CD14-positive monocyte (primary cell): ENCODE results near the gene UVRAG. TPM values are rescaled to one million over a fixed set of nuclear protein-coding genes. Genes with fewer than 3 reads are reported as not detected.

ENCODE experiments used
- DNase-seq, 3 donors: peaks; one replicate each; pipeline ENCODE4 v3.0.0-alpha.2; 2011 to 2022
- H2AFZ ChIP-seq: 2 replicates; pipeline ENCODE4 v1.6.0; 2012; ENCODE audit warnings: mild to moderate bottlenecking, low read depth, low read length, inconsistent platforms; ENCODE audit not compliant: insufficient read depth, poor library complexity, severe bottlenecking
- H3K27ac ChIP-seq, 2 donors: 1 replicate in 1 of 2; 2 replicates in 1 of 2; pipeline ENCODE4 v1.5.1; 2012 to 2013; ENCODE audit warnings: low read length in 2 of 2, control low read depth in 1 of 2, inconsistent platforms in 1 of 2, low read depth in 1 of 2, mild to moderate bottlenecking in 1 of 2
- H3K27me3 ChIP-seq, 2 donors: one replicate each; pipeline versions ENCODE4 v1.6.0 to v1.6.1; 2011 to 2013; ENCODE audit warnings: low read length in 2 of 2; ENCODE audit not compliant: control insufficient read depth in 2 of 2, insufficient read depth in 2 of 2
- H3K36me3 ChIP-seq, 2 donors: replicated peaks in 1 of 2; 1 replicate in 1 of 2; 2 replicates in 1 of 2; pipeline versions ENCODE4 v1.5.1 to v1.6.1; 2012 to 2013; ENCODE audit warnings: low read length in 2 of 2, control low read depth in 1 of 2, inconsistent platforms in 1 of 2, mild to moderate bottlenecking in 1 of 2; ENCODE audit not compliant: insufficient read depth in 2 of 2, control insufficient read depth in 1 of 2
- H3K4me1 ChIP-seq, 2 donors: 1 replicate in 1 of 2; 2 replicates in 1 of 2; pipeline versions ENCODE4 v1.5.1 to v1.6.1; 2012 to 2013; ENCODE audit warnings: low read length in 2 of 2, control low read depth in 1 of 2, inconsistent platforms in 1 of 2, mild to moderate bottlenecking in 1 of 2, moderate library complexity in 1 of 2; ENCODE audit not compliant: insufficient read depth in 2 of 2, control insufficient read depth in 1 of 2
- H3K4me2 ChIP-seq: replicated peaks from 2 replicates; pipeline ENCODE3; 2012; ENCODE audit warnings: low read length, moderate library complexity, mild to moderate bottlenecking; ENCODE audit not compliant: poor library complexity, severe bottlenecking; ENCODE audit errors: extremely low read depth
- H3K4me3 ChIP-seq, 3 experiments: fragments of 200-600 bp in 1 of 3; sonication (generic) in 1 of 3; replicated peaks in 1 of 3; 1 replicate in 2 of 3; 2 replicates in 1 of 3; pipeline ENCODE4 v1.5.1; 2011 to 2013; ENCODE audit warnings: low read length in 3 of 3, mild to moderate bottlenecking in 3 of 3, control low read depth in 2 of 3, low read depth in 2 of 3, inconsistent platforms in 1 of 3, moderate library complexity in 1 of 3
- H3K79me2 ChIP-seq: 2 replicates; pipeline ENCODE4 v1.6.0; 2012; ENCODE audit warnings: mild to moderate bottlenecking, control low read depth, inconsistent platforms, low read length, moderate library complexity; ENCODE audit not compliant: insufficient read depth
- H3K9ac ChIP-seq: 2 replicates; pipeline ENCODE4 v1.6.0; 2017; ENCODE audit warnings: low read length, mild to moderate bottlenecking; ENCODE audit not compliant: insufficient read depth, poor library complexity, severe bottlenecking
- H3K9me3 ChIP-seq, 2 donors: replicated peaks in 1 of 2; 1 replicate in 1 of 2; 2 replicates in 1 of 2; pipeline versions ENCODE4 v1.5.1 to v1.6.1; 2012 to 2013; ENCODE audit warnings: low read length in 2 of 2, control low read depth in 1 of 2; ENCODE audit not compliant: control insufficient read depth in 1 of 2, insufficient read depth in 1 of 2
- H4K20me1 ChIP-seq: 2 replicates; pipeline ENCODE4 v1.6.0; 2012; ENCODE audit warnings: mild to moderate bottlenecking, low read length, control low read depth, moderate library complexity; ENCODE audit not compliant: insufficient read depth
- H3K27ac Mint-ChIP-seq, 7 donors: one replicate each; pipeline ENCODE4 v1.8.0; 2020; ENCODE audit warnings: mild to moderate bottlenecking in 7 of 7, mixed read lengths in 7 of 7, moderate library complexity in 6 of 7, inconsistent platforms in 2 of 7
- H3K27me3 Mint-ChIP-seq, 3 donors: one replicate each; pipeline ENCODE4 v1.8.0; 2021 to 2022; ENCODE audit warnings: low read depth in 3 of 3, mild to moderate bottlenecking in 3 of 3, mixed read lengths in 3 of 3, moderate library complexity in 3 of 3, inconsistent platforms in 1 of 3
- H3K36me3 Mint-ChIP-seq, 2 donors: one replicate each; pipeline ENCODE4 v1.8.0; 2020; ENCODE audit warnings: mixed read lengths in 2 of 2, inconsistent platforms in 1 of 2, mild to moderate bottlenecking in 1 of 2
- H3K4me1 Mint-ChIP-seq: one replicate; pipeline ENCODE4 v1.8.0; 2020; ENCODE audit warnings: mild to moderate bottlenecking, mixed read lengths
- H3K4me3 Mint-ChIP-seq, 2 donors: one replicate each; pipeline ENCODE4 v1.8.0; 2020; ENCODE audit warnings: mild to moderate bottlenecking in 2 of 2, mixed read lengths in 2 of 2, moderate library complexity in 1 of 2
- H3K9me3 Mint-ChIP-seq, 7 donors: one replicate each; pipeline ENCODE4 v1.8.0; 2020 to 2022; ENCODE audit warnings: mixed read lengths in 7 of 7, mild to moderate bottlenecking in 6 of 7, moderate library complexity in 6 of 7, inconsistent platforms in 2 of 7
- WGBS: methylation state at CpG from one replicate; pipeline ENCODE4 v1.1.5; 2013; ENCODE audit warnings: missing lambda C conversion rate; ENCODE audit not compliant: insufficient coverage; 5-methylcytosine and 5-hydroxymethylcytosine counted together
- intact Hi-C, 2 donors: fragments of 100-400 bp; cut with micrococcal nuclease; formaldehyde crosslinking; loops; one replicate each; pipeline versions ENCODE4 v1.15.0 to v1.15.1; 2023
- polyA plus RNA-seq, 3 donors: library from polyadenylated mRNA; depleted of rRNA in 1 of 3; unstranded in 2 of 3; stranded (reverse) in 1 of 3; fragments of 300-500 nt in 2 of 3; fragments of >200 nt in 1 of 3; fragmentation: Illumina TruSeq in 2 of 3; gene quantifications; 1 replicate in 2 of 3; 2 replicates in 1 of 3; pipeline ENCODE4 v1.2.3, GENCODE V29; 2012 to 2021
- TF ChIP-seq, protein P1 (sequence below): fragments of 200-600 bp; IDR thresholded peaks from one replicate; pipeline ENCODE4 v1.8.0; 2022; ENCODE audit warnings: antibody characterized with exemption, mild to moderate bottlenecking

Gene UVRAG
- polyA plus RNA-seq, 3 donors, result 13.7 to 20.5 (median 20.0) TPM

DNA sequence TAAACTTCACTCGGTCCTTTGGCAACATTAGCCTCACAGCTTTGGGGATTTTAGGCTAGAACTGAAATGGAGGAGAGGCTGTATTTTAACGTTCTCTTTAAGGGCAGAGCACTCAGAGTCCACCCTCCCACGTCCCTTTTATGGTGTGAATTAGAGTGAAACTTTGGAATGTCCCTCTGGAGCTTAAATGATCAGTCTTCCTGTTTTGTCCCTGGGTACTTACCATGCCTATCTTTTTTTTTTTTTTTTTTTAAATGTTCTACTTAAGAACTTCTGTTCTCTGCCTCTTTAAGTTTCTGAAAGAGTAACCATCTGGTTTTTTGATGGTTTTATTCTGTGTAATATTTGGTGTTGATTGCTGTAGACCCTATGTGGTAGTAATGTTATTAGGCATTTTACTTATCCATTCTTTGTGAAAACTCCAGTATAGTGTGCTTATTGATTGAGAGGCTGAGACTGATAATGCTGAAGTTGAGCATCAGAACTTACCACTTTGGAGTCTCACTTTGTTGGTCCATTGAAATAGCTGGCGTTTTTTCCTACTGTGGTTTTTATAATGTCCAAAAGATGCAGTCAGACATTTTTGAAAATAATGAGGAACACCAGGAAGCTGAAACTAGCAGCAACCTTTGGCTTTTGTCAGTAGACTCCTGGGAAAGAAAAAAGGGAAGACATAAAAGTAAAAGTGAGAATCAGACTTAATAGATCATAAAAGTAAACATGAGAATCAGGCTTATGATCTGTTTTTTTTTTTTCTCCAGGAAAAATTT is 11.6 kb downstream of the UVRAG start:
- intact Hi-C loops, result no loop called here
- no peaks in the 10 kb centered on the region for H3K27me3 ChIP-seq
- DNase-seq, result peak; percentile 54 to 88 (median 55)
- no peak overlapping the region for H3K9ac ChIP-seq
- no peak overlapping the region for H2AFZ ChIP-seq
- Mint-ChIP-seq H3K4me3 (peak overlapping the region in 1 of 2 donors; percentile 63), H3K27ac (peak overlapping the region; percentile 75 to 91 (median 89)), H3K4me1 (peaks cover 57% of the 10 kb centered on the region), H3K9me3 (no peaks in the 10 kb centered on the region), H3K36me3 (peaks cover 6 to 13% of the 10 kb centered on the region in 2 donors), H3K27me3 (no peaks in the 10 kb centered on the region)
- H3K4me2 ChIP-seq, result peak overlapping the region; percentile 49
- H3K36me3 ChIP-seq, result peaks cover 4 to 25% of the 10 kb centered on the region in 2 donors
- TF ChIP-seq, protein P1, sequence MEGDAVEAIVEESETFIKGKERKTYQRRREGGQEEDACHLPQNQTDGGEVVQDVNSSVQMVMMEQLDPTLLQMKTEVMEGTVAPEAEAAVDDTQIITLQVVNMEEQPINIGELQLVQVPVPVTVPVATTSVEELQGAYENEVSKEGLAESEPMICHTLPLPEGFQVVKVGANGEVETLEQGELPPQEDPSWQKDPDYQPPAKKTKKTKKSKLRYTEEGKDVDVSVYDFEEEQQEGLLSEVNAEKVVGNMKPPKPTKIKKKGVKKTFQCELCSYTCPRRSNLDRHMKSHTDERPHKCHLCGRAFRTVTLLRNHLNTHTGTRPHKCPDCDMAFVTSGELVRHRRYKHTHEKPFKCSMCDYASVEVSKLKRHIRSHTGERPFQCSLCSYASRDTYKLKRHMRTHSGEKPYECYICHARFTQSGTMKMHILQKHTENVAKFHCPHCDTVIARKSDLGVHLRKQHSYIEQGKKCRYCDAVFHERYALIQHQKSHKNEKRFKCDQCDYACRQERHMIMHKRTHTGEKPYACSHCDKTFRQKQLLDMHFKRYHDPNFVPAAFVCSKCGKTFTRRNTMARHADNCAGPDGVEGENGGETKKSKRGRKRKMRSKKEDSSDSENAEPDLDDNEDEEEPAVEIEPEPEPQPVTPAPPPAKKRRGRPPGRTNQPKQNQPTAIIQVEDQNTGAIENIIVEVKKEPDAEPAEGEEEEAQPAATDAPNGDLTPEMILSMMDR, result no peak
- H3K9me3 ChIP-seq, result no peaks in the 10 kb centered on the region
- H3K27ac ChIP-seq, result peak overlapping the region; percentile 65 to 69
- peaks cover 16% of the 10 kb centered on the region for H4K20me1 ChIP-seq
- peaks cover 98% of the 10 kb centered on the region for H3K79me2 ChIP-seq
- 36% methylated on average over 1 of the region's 4 CpGs for WGBS
- peak overlapping the region in 1 of 3 experiments; percentile 35 for H3K4me3 ChIP-seq
- peaks cover 53 to 62% of the 10 kb centered on the region in 2 donors for H3K4me1 ChIP-seq

DNA sequence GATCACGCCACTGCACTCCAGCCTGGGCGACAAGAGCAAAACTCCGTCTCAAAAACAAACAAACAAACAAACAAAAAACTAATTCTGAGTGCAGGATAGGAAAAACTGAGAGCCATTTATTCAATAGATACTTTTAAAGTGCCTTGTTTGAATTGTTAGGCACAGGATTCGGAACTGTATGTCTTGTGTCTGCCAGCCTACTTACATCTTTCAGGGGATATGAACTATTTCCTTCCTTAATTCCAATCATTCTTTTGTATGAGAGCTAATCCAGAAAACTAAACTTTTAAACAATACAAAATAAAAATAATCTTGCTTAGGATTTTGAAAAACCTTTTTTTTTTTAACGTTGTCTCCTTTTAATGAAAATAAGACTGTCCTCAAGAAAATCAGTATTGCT is 12.6 kb downstream of the UVRAG start:
- Mint-ChIP-seq H3K27ac (peak overlapping the region; percentile 25 to 91 (median 78)), H3K4me1 (peaks cover 53% of the 10 kb centered on the region), H3K36me3 (peaks cover 5 to 12% of the 10 kb centered on the region in 2 donors), H3K4me3 (no peak overlapping the region), H3K9me3 (no peaks in the 10 kb centered on the region), H3K27me3 (no peaks in the 10 kb centered on the region)
- intact Hi-C loops, result no loop called here
- H3K9me3 ChIP-seq, result no peaks in the 10 kb centered on the region
- H4K20me1 ChIP-seq, result peaks cover 25% of the 10 kb centered on the region
- DNase-seq, result no peak
- H2AFZ ChIP-seq, result no peak overlapping the region
- peak overlapping the region in 1 of 2 donors; percentile 41 for H3K27ac ChIP-seq
- H3K4me2 ChIP-seq, result no peak overlapping the region
- no peak overlapping the region for H3K9ac ChIP-seq
- peaks cover 46 to 53% of the 10 kb centered on the region in 2 donors for H3K4me1 ChIP-seq
- no peaks in the 10 kb centered on the region for H3K27me3 ChIP-seq
- no CpG with 5 or more reads among the region's 5 CpGs for WGBS
- H3K36me3 ChIP-seq, result peaks cover 4 to 31% of the 10 kb centered on the region in 2 donors
- H3K4me3 ChIP-seq, result no peak overlapping the region
- peaks cover 98% of the 10 kb centered on the region for H3K79me2 ChIP-seq
- TF ChIP-seq, protein P1, result no peak
